GM18517 (cell line): ENCODE data around the gene PLXNC1.

Source experiments
- ATAC-seq: cut with Tn5 transposase; IDR thresholded peaks from one replicate; pipeline ENCODE4 v1.9.1; 2021; ENCODE audit warnings: mild to moderate bottlenecking, moderate library complexity; ENCODE audit not compliant: unreplicated experiment

The PLXNC1 gene

DNA sequence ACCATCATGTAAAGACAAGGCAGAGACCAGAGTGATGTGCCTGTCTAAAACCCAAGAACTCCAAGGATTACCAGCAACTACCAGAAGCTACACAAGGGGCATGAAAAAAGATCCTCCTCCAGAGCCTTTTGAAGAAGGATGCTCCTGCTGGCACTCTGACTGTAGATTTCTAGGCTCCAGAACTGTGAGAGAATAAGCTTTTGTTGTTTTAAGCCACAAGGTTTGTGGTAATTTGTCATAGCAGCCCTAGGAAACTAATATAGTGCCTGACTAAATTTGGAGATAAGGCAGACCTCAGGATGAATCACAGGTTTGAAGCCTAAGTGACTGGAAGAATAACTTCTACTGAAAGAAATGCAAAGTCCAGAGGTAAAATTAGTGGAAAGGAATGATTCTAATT lies 178.3 kb downstream of the PLXNC1 start:
- ATAC-seq, result no peak

DNA sequence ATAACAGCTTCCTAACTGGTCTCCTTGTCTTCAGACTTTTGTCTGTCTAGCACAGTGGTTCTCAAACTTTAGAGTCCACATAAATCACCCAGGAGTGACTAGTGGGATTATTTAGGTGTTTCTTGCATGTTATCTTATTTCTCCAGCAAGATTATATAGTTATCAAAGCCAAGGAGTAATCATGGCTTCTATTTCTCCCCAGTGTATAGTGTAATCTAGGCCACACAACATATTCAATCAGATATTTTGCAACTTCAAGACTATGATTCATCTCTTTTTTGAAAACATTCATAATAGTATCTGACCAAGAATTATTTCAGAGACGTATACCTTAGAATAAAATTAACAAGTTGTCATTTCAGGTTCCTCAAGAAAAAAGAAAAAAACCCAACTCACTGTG lies 179.4 kb downstream of the PLXNC1 start:
- ATAC-seq, result no peak

DNA sequence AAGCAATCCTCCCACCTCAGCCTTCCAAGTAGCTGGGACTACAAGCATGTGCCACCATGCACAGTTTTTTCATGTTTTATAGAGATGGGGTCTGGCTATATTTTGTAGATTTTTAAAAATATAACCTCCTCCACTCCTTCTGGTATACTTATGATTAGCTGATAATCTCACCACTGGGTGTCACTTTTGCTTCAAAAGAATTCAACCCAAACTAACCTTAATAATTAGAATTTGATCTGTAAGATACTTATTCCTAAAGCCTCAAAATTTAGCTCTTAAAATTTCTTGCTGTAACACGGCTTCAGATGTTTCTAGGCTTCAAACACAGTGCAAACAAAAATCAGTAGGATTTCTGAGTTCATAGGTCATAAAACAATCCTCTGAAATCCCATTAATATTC lies 181.0 kb downstream of the PLXNC1 start:
- no peak for ATAC-seq

DNA sequence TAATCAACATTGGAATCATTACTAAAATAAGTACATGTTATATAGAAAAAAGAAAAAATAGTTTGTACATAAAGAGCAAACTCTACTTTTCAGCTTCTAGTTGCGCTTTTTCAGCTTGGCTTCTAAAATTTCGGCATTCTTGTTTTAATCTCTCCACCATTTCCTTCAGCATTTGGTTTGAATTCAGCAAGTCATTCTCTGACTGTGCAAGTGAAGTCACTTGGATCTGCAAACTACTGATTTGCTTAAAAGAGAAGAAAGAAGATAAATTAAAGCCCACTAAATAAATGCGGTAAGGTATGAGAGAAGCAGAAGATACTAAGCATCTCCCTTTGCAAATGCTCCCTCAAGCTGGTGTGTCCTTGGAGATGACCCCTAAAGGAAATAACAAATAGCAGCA lies 185.0 kb downstream of the PLXNC1 start:
- ATAC-seq, result no peak

DNA sequence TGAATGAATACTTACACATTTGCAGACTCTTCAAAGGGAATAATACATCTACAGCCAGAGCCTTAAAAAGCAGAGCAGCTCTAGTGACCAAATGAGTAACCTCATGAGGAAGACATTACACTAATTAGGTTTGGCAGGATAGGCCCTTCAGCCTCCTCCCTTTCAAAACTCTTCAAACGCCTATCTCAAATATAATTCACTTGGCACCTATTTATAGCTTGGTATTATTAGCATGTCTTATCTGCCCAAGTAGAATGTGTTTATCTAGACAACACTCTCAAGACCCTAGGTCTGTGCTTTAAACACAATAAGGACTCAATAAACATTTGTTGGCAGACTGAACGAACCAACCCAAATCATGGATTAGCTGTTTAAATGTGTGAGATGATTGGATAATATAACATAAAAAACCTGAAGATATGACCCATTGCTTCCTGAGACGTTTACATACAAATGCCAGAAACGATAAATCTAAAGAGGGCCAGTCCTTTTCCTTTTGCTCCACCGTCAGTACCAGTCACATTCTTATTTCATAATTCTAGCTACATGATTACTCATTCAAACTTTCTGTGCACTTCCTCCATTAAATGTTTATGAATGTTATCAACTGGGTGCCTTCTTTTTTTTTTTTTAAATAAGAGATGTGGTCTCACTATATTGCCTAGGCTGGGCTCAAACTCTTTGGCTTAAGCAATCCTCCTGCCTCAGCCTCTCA lies 188.0 kb downstream of the PLXNC1 start:
- ATAC-seq, result no peak

DNA sequence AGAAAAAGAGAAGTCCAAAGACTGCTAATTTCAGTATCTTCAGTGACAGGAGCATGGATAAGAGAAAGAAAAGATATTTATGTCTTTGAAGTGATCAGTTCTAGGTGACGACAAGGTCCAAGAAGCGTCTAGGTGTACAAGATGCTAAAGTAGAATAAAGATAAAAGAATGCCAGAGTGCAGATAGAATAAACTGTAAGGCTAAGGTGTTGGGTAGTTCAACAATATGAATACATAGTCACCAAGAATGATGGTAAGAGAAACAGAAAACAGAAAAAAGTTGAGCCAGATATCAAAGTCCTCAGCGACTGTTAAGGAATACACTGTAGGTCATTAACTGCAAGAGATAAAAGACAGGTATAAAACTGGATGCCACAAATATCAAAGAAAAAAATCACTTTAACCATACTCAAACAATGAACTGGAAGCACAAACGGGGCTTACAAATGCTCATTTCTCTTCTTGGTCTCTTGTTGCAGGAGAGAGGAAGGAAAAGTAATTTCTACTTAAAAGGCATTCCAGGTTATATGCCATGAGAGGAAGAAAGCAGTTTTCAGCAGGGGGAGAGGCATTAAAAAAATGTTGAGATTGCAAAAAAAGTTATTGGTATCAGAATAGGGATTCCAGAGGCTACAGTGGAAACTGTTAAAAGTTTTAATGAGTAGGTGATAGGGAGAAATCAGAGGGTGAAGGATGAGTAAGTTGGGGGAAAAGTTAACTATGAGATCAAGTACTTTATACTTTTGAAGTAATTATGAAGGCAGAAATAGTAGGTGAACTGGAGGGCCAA lies 189.8 kb downstream of the PLXNC1 start:
- ATAC-seq, result no peak

DNA sequence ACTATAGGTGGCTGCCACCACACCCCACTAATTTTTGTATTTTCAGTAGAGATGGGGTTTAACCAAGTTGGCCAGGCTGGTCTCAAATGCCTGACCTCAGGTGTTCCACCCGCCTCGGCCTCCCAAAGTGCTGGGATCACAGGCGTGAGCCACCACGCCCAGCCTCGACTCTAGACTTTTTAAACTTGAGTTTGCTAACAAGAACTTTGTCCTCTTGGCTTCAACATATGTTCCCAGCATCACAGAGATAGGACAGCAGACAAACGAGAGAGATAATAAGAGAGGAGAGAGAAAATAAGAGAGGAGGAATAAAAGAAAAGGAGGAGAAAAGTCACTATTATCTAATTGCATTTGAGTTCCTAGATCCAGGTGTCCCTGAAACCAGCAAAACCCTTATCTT lies 192.2 kb downstream of the PLXNC1 start:
- no peak for ATAC-seq

DNA sequence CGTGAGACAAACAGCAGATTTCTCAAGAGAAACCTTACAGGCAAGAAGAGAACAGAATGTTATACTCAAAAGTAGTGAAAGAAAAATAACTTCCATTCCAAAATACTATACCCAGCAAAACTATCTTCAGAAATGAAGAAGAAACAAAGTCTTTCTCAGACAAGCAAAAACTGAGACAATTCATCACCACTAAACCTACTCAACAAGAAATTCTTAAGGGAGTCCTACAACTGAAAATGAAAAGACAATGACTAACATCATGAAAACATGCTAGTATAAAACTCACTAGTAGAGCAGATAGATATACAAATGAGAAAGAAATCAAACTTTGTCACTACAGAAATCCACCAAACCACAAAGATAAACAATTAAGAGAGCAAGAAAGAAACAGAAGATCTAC lies 204.8 kb downstream of the PLXNC1 start:
- no peak for ATAC-seq
